ENCODE results near the gene BRIX1.

DNA sequence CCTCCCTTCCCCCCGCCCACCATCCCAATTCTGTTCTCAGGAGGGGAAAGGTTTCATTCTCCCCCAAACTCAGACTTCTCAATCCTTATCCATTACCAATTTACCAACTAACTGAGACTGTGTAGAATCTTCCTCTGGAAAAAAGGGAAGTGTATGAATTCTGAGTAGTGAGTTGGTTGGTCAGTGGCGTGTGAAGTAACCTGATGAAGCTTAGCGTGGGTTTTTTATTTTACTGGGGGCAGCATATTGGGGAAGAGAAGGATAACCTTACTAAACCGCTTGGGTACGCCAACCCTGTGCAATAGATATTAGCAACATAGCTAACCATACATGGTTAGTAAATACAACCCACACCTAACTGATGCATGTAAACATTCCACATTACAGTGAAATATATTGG, 12.8 kb downstream of the BRIX1 start:
- TF ChIP-seq POLR2A (IDR thresholded peaks at IDR 0.05): no peak
- no peak for TF ChIP-seq CTCF (IDR thresholded peaks at IDR 0.05)

Data from body of pancreas (tissue), 4 donors.